ENCODE data around the gene MAST4.

The MAST4 gene

DNA sequence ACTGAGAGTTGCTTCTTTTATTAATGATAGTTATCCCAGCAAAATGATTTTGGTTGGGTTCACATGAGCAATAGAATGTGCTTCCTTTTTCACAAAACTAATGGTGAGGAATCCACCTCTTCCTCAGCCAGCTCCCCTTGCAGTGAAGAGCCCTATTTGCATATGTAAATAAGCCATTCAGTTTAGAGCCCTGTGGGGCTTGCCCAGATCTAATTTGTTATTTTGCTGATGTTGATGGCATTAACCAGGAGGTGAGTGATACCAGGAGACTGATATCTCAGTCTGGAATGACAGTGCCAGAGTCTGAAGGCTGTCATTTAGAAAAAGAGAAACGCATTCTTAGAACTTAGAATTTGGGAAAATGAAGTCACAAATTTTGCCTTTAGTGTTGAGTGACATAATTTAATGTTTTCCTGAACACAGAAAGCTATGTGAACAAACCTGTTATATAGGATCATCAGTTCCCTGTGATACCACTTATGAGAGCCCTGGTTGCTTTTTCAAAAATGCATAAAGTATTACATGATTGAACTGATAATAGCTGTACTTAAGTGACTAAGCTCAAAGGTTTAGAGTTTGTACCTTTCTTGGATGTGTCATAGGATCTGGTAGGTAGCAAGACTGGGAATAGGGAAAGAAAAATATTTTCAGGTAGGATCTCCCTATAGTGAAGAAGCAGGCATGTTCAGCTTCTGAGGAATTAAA, 271.6 kb downstream of the MAST4 start:
- DNase-seq, result no peak

DNA sequence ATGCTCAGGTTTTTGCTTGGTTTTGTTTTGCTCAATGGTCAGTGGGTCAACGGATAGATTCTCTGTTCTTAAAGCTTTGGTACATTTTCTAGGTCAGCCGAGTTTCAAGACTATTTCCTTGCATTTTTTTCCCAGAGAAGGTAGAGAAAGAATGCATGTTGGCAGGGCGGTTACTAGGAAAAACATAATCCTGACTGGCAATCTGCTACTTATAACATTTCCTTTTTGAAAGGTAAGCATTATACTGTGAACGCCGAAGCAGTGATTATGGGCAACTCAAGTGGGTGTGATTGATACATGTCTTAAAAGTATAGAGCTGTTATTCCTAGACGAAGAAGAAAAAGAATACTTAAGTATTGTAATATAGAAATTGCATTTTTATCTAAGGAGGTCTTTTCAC, 273.2 kb downstream of the MAST4 start:
- no peak for DNase-seq

DNA sequence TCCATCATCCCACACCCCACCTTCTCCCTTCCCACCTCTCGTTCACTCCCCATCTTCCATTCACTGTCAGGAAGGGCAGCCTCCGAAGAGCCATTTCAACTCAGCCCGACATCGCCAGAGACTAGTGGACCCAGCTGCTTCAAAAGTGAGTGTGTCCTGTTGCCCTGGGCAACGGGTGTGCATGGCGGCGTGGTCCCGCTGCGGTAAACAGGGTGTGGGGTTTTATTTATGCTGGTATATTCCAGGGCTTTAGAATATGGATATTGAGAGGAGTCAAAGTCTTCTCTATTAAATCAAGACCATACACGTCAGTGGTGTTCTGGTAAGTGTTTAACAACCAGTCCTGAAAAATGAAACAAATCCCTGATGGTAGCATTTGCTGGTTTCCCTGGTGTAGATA, 274.5 kb downstream of the MAST4 start:
- no peak for DNase-seq

DNA sequence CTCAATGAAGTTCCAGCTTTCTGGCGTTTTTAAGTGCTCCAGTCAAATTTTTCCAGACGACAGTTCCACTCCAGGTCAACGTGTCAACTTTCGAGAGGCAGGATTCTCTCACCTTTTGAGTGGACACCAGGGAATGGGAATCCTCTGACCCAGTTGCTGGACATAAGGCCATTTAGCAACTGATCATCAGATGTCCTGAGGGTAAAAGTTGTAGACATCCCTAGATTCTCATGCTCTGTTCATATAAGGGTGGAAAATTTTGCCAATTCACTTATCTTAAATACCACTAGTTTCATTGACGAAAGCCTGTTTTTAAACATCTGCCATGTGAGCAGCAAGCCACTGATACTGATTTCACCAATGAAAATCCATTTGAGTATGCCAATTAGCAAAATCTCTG, 275.5 kb downstream of the MAST4 start:
- DNase-seq, result no peak

DNA sequence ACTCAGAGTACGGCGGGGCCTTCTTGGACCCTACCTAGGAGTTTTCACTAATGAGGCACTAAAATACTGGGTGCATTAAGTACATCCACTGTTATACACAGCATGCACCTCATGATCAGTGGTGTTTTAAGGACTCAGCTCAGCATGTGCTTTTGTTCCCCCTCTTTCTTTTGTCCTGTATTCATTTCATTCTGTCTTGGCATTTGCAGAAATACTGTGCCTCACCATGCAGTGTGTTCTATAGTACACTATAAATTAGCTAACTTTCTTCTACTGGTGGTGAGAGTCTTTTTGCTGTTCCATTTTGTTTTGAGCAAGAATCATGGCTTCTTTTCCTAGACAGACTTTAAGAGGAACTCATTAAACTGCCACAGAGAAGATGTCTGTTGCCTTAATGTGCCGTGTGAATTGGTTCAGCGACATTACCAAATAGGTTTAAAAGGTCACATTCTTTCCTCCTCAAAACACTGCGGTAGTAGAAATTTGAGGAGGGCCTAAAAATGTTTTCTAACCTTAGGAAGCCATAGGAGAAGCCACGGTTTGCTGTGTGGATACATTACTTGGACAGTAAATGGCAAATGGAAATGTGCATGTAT, 276.6 kb downstream of the MAST4 start:
- no peak for DNase-seq

DNA sequence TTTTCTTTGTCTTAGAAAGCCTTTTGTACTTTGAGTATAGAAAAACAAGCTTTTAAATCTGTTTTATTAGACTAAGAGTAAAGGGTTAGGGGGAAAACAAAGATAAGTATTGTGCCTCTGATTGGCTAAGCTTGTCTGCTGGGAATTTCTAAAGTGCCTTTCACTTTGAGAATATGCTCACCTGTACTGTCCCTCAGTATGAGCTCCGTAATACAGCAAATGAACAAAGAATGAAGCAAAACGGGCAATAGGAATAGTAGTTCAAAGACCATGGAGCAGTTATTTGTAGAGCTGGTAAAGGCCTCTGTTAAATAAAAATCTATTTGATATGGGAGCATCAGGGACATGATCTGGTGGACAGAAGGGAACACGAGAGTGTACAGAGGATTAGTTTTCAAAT, 277.8 kb downstream of the MAST4 start:
- DNase-seq, result no peak

DNA sequence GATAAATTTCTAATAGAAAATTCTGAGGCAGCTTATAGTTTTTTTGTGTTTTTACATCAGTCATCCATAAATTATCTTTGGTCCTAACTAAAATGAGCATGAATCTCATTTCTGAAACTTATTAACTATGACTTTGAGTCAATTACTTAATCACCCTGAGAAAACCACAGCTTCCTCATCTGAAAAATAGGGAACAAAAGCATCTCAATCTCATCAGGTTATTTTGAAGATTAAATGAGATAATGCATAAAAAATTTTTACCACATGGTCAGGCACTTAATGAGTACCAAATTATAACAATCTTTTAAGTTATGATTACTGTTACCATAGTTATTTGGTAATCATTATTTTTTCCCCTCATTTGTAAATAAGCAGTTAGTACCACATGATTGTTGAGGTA, 279.1 kb downstream of the MAST4 start:
- DNase-seq, result no peak

DNA sequence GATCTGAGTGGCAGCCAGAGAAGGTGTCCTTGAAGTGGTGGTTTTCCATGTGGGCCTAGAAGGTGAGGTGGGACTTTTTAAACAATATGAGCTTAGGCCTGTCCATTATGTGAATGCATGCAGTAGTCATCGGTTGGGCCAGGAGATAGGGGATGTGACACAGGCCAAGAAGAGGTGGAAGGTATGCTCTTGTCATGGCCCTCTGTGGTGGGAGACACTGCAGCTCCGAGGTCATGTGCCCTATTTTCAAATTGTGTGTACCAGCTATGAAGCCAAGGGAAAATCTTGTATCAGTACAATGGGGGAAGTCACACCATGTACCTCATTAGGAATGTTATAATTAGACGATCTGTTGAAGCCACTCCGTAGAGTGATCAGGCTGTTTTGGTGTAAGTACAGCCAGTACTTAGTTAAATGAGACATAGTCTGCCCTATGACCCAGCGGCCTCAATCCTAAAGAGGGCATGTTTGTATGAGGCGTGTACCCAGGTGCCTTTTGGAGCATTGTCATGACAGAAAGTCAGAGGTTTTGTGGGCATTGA, 280.1 kb downstream of the MAST4 start:
- no peak for DNase-seq

DNA sequence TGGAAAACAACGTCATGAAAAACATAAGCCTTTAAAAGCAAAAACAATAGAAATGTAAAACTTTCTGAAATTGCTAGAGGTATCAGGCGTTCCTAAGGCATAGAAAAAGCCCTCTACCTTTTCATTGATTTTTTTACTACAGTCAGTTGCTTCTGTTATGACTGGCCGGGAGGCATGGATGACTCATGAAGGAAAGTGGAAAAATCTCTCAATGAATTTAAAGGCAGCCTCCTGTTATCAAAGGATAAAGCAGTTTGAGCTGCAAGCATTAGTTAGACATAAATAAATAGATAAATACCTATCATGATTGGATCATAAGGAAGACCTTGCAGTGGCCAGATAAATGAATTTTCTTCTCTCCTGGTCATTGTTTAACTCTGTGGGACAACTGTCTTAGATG, 281.6 kb downstream of the MAST4 start:
- DNase-seq, result no peak

DNA sequence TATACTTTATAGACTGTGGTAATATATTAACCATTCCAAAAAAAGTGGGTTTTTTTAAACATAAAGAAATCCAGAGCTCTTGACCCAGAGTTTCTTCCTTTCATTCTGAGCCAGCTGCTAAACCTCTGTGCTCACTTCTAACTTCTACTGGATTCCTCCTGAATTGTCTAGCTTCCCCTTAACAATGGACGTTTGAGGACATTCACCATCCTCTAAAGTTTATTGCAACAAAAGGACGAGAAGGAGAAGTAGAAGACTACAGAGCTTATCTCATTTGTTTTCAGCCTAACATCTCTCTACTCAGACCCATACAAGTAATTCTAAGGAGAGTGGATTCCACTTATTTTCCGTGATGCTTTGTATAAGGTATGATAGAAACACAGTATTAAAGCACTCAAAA, 284.2 kb downstream of the MAST4 start:
- no peak for DNase-seq

DNA sequence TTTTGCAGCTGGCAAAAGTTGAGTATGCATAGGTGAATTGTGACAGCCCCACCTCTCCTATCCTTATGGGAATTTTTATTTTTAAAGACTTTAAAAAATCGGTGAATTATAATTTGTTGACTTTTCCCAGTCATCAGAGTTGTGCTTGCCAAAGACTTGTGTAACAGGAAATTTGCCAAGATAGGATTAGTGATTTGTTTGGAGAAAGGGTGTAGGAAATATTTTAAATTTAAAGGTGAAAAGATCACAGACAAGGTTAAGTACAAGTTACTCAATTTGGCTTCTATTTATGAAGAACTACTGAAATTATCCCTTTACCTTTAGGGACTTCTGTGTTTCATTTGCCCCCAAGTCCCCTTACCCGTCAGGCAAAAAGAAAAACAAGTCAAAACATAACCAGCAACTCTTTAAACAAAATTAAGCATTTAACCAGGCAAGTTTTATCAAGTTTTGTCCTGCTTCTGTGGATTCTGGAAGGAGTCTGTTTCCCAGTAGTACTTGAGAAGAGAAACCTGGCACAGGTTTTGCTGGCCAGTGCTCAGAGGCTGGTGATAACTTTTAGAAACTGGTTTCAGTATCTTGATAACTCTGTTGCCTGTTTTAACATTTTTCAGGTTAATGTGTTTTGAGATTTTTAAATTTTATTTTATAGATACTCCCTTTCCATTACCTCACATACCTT, 285.4 kb downstream of the MAST4 start:
- DNase-seq, result no peak

DNA sequence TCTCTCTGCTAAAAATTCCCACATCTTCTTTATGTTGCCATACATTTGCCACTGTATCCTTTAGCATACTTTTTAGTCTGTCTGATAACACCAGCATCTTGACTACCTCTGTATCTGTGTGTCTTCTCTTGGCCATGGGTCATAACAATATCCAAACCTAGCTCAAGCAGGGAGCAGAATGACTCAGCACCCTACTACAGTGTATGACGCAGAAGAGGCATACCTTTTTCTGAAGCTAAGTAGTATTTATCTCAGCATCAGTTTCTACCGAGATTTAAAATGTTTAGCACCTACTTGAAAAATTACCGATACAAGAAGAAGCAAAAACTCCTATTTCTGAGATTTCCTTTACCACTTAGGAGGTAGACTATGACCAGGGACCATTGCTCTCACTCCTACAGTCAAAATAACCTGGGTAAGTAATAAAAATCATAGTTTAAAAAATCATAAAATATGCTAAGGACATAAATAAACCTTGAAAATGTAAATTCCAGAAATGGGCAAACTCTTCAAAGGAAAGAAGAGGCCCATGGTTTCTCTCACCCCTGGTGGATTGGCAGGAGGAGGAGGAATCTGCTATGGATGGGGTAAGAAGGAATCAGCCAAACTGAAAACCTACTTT, 286.5 kb downstream of the MAST4 start:
- DNase-seq, result no peak

DNA sequence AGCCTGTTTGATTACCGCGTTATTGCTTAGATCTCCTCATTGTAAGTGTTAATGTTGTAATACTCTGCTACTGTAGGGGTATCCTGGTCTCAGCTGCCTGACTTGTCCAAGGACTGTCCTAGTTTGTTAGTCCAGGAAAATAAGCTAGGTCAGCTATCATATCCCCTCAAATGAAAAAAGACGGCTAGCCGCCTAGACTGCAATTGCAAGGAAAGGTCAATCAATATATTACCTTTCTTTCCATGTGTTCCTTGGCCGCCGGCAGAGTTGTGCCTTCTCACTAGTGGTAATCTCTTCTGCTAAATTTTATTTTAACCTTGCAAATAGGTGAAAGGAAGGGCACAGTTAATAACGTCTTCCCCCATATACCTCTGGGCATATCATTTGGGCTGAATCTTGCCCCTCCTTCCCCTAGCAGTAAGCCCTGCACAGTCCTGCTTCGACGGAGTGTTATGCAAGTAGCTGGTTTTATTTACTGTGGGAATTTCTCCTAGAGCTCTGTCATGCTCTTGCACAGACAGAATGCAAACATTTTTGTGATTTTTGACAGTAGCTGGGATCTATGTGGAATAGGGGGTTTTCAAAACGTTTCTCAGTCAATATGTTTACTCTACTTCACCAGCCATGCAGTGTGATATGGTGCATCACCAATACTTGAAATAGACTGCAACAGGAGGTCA, 288.5 kb downstream of the MAST4 start:
- DNase-seq, result no peak

DNA sequence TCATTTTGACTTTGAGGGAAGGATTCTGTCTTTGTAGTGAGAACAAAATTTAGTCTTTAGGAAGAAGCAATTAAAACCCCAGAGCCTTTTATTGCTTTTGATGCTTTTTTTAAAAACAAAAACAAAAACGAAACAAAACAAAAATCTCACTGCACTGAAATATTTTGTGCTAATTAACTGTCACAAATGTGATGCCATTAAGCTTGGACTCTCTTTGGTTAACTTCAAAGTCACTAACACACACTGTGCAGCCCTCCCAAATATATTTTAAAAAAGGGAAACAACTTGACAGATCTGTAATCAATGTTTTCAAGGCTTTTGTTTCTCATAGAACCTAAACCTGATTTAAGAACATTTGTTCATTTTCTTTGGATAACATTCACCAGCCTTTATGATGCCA, 290.7 kb downstream of the MAST4 start:
- DNase-seq, result no peak

DNA sequence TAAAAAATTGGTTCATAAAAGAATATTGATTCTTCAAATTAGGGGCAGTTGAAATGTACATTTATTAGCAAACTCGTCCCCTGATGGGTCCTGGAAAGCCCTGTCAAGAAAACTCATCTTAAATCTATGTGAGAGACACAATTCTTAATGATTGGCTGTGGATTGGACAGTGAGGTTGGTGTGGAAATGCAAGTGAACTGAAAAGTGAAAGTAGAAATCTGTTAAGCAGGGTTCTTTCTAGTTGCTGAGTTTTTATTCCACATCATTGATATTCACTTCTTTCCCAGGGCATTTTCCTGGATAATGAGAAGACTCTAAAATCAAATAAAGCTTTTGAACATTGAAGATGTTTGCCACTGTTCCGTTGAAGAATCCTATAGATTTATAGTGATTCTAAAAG, 292.4 kb downstream of the MAST4 start:
- no peak for DNase-seq

DNA sequence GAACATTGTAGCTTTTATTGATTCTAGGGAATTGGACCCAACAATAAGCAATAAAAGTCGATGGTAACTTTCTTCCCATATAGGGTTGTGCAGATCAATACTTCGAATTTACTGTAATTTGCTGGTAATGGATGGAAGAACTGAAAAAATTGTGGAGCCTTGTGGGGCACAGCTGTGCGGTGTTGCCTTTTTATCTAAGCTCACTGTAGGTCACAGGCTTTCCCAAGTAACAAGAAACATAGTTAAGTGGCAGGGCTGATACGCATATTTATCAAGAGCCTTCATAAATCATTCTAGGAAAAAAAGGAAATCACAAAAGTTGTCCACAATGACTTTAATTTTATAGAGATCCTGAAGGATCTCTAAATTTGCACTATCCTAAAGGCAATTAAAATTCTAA, 292.9 kb downstream of the MAST4 start:
- DNase-seq, result no peak

DNA sequence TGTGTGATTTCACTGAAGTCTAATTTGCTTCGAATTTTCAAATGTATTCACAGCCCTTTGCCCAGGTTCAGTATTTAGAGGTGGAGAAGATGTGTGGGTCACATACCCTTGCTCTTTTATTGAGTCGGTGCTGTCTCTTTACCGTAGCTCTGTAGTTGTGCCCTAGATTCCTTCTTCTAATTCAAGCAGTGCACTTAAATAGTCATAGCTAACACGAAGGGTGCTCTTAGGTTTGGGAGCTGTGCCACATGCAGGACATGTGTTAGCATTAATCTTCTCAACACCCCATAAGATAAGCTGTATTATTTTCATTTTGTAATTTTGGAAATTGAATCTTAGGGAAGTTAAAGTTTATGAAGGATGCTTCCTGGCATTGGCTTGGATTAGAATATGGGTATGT, 293.3 kb downstream of the MAST4 start:
- DNase-seq, result no peak

DNA sequence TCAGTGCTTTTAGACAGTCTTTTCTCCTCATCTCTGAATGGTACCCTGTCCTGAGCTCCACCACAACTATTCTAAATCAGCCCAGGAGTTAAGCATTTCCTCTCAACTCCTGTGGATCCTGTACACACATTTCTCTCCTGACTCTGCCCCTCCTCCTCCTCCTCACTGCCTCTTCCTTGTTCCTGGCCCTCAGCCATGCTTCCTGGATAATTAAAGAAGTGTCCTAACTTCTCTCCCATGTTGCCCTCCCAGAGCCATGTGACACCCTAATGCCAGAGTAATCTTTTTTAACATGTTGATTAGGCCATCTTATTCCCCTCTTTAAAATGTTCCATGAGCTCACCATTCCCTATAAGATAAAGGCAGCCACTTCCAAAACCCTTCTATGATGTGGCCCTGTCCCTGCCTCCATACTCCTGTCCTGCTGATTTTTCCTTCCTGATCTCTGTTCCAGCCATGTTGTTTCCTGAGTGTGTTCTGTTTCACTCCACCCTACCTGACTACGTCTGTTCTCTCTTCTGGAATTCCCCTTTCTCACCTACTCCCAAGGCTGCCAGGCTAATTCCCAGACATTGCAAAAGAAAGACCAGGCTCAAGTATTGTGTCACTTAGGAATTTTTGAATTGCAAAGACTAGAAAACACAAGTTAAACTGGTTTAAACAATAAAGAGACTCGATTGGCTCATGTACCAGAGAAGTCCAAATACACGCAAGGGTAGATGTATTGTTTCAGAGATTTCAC, 295.2 kb downstream of the MAST4 start:
- no peak for DNase-seq

DNA sequence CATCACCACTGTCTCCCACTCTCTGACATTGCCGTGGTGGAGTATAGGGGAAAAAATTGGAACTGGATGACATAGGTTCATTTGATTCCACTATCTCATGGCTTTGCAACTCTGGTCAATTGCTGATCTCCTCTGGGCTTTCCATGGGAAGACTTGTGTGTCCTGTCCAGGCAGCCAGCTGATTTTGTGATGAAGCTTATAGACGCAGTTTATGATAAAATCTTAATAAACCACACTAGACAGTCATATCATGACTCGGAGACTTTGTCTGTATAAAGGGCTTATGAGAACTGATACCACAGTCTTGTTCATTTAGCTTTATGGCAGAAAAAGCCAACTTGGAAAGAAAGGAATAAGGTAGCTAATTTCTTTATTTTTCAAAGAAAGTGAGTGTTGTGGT, 296.5 kb downstream of the MAST4 start:
- DNase-seq, result no peak

DNA sequence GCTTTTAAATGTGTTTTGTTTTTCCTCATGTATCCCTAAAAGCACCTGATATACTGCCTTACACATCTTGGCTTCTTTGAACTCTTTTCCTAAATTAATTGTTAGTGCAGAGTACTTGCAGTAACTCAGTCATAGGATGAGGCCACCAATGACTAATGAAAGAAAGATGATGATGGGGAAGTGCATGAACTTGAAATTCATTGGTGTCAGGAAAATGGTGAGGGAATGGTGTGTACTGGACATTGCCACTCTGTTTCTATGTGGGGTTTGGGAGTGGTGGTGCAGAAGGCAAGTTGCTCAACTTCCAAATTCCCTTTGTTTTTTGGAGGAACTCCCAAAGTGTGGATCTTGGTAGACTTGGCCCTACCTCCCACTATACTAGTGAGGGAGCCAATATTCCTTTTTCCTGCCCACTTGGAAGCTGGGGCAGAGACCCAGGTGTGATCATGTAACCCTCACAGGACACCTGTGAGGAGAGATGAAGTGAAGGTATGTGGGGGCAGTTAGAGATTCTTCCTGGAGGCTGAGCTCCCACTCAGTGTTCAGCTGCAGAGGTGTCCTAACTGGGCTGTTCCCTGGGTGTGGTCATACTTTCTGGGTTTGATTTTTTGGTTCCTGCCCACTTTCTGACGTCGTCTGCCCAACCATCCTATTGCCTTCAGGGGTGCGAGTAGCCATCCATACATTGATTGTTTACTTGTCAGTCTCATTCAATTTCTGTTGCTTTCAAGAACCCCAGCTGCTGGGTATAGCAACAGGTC, 298.5 kb downstream of the MAST4 start:
- DNase-seq, result no peak

Measured in amygdala (tissue), 56 donors.